HG03460 (cell line): ENCODE data around the gene SLC35D1.
"Not testable (repeated sequence)": the region's sequence is repeated elsewhere in the genome, so short reads cannot be mapped to it uniquely, and the experiment has no call there.

Source experiments
- ATAC-seq: cut with Tn5 transposase; IDR thresholded peaks from one replicate; pipeline ENCODE4 v1.9.1; 2021; ENCODE audit not compliant: unreplicated experiment

SLC35D1 gene

DNA sequence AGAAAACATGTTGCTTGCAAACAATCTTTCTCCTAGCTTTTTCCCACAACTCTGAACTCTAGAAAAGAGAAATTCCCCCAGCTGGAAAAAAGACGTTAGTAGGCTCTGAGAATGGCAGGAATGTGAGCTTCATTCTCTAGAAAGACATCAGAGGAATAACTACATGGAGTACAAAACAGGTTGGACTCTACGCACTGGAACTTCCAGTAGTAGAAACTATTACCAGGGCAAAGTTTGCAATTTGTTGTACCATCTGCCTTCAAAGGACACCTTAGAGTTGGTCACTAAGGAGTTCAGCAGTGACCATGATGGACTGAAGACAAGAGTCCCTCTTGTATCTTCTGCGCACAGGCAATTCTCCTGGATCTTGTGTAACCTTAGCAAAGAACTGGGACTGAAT, 60.9 kb downstream of the SLC35D1 start:
- ATAC-seq = no peak

DNA sequence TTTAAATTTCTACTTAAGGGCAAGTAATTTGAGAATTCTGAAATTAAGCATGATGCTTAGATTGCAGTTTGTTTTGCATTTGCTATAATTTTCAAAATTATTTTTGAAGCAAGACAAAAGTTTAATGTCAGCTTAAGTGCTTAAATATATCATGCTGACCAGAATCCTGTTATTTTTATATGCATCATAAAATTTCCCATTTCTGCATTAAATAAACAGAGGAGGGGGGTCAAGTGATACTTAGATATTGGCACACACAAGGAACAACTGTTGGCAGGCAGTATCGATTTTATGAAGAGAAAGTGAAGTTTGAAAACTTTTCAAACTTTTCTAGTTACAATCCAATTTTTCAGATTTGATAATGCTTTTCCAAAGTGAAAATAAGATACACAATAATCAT, 68.1 kb downstream of the SLC35D1 start:
- ATAC-seq = no peak

DNA sequence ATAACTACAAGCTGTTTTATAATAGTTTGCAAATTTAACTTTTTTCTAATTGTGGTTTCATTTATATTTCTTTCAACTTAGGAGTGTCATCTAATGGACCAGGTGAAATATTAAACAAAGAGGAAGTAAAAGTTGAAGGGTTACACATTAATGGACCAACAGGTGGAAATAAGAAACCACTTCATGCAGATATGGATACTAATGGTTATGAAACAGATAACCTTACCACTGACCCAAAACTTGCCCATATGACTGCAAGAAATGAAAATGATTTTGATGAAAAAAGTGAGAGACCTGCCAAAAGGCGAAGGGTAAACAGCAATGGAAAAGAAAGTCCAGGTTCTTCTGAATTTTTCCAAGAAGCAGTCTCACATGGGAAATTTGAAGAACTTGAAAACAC, 69.5 kb downstream of the SLC35D1 start:
- ATAC-seq = peak; percentile 87

DNA sequence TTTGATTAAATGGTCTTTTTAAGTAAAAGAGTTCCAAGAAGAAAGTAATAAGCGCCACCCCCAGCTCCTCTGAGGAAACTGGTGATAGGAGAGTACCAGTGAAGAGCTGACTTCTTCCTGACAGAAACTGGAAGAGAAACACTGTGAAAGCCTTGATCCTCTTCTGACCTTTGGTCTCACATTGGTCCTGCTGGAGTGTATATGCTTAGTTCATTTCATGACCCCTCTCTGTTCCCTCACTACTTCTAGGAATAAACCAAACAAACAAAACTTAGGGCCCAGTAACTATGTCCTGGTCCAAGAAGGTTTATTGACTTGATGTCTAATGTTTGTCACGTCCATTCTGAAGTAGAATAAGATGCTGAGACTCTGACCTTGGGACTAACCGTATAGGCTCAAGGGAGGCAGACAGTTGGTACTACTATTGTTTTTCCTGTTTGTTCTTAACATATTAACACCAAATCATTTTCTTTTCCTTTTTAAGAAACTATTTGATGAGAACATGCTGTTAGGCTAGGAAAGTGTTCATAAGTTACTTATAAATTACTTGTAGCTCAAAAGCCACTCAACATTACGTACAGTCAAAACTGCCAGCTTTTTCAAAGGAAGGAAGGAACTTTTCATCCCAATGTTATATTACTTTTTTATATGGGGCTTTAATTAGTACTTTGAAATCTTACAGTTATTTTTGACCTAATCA, 71.2 kb downstream of the SLC35D1 start:
- peak; percentile 55 for ATAC-seq

GRCh38 chr1:66981679-66982078, 72.3 kb downstream of the SLC35D1 start:
- no peak for ATAC-seq

DNA sequence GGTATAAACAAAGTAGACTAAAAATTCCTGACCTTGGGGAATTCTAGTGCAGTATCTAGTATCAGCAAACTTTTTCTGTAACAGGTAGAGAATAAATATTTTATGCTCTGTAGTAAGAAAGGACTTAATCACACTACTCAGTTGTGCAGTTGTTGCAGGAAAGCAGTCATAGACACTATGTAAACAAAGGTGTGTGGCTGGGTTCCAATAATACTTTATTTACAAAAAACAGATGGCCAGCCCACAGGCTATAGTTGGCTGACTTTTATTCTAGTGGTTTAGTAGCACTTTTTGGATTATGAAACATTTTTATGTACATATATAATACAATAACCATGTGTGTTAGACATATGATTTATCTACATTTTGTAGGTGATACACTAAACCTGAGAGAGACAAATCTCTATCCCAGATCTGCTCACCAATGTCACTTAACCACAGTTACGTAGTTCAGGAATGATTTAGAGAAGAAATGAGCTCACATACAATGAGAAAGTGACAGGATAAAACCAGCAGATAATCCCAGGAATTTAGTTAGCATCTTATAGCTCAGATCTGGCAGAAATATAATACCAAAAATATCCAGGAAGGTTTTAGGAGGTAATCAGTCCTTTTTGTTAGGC, 73.1 kb downstream of the SLC35D1 start:
- no peak for ATAC-seq

GRCh38 chr1:66979621-66980020, 74.3 kb downstream of the SLC35D1 start:
- ATAC-seq = not testable (repeated sequence)

GRCh38 chr1:66978201-66978600, 75.7 kb downstream of the SLC35D1 start:
- ATAC-seq = no peak

- no peak for ATAC-seq
These were observed 85.4 kb downstream of the SLC35D1 start for GRCh38 chr1:66968574-66968973.

DNA sequence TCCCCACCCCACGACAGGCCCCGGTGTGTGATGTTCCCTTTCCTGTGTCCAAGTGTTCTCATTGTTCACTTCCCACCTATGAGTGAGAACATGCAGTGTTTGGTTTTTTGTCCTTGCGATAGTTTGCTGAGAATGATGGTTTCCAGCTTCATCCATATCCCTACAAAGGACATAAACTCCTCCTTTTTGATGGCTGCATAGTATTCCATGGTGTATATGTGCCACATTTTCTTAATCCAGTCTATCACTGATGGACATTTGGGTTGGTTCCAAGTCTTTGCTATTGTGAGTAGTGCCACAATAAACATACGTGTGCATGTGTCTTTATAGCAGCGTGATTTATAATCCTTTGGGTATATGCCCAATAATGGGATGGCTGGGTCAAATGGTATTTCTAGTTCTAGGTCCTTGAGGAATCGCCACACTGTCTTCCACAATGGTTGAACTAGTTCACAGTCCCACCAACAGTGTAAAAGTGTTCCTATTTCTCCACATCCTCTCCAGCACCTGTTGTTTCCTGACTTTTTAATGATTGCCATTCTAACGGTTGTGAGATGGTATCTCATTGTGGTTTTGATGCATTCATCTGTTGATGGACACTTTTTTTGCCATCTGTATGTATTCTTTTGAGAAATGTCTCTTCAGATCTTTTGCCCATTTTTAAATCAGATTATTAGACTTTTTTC, 87.6 kb downstream of the SLC35D1 start:
- not testable (repeated sequence) for ATAC-seq

DNA sequence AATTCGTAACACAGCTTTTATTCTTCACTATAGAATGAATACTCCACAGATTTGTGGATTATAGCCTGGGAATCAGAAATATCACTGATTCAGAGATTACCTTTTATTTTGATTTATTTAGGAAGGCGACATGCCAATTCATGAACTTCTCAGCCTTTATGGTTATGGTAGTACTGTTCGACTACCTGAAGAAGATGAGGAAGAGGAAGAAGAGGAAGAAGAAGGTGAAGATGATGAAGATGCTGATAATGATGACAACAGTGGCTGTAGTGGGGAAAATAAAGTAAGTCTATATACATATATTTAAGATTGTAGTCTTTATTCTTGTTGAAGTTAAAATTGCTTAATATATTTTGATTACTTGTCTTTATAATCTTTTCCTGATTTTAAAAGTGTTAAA, 96.0 kb downstream of the SLC35D1 start:
- no peak for ATAC-seq

DNA sequence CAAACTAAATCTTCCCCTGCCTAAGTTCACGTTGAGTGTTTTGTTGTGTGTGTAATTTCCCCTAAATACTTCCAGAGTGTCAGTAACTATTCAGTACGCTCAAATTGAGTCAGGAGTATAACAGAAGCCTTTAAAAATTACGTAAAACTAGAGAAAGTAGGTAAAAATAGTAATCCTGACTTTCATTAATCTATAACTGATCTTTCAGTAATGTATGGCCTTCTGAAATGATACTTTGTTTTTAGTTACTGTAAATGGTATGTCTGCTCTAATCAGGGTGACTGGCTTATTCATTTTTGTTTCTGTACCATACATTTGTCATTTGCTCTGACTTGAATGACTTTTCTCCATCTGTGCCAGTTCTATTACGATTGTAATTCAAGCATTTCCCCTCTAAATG, 99.7 kb downstream of the SLC35D1 start:
- peak; percentile 86 for ATAC-seq

DNA sequence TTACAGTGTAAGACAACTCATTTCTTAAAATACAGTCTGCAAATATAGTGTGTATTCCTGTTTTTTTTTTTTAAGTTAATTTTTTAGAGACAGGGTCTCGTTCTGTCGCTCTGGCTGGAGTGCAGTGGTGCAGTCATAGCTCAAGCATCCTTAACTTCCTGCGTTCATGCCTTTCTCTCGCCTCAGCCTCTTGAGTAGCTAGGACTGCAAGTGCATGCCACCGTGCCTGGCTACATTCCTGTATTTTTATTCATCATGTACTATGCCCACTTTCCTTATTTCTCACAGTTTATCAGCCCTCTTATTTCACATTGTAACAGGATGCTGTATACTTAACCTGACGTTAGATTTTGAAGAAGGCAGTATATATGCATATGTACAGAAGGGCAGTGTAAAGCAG, 102.4 kb downstream of the SLC35D1 start:
- ATAC-seq = no peak
